Upper lobe of left lung (tissue), 6 donors: ENCODE measurements around the gene CENPV. TPM values are rescaled to one million over a fixed set of nuclear protein-coding genes. Genes with fewer than 3 reads are reported as not detected.

Source experiments
- ATAC-seq, 2 donors: fragments of 200-7000 bp; cut with Tn5 transposase; one replicate each; pipeline ENCODE4 v1.9.1; 2022; ENCODE audit warnings: mild to moderate bottlenecking in 2 of 2, moderate library complexity in 2 of 2; ENCODE audit not compliant: low FRiP score in 2 of 2
- DNase-seq, 2 donors: peaks; one replicate each; pipeline ENCODE4 v3.0.0-alpha.2; 2019 to 2020
- H3K27ac ChIP-seq, 4 donors: fragments of 200-600 bp; sonication (generic); one replicate each; pipeline ENCODE4 v1.5.1; 2016 to 2019
- H3K27me3 ChIP-seq, 4 donors: fragments of 200-600 bp; sonication (generic); one replicate each; pipeline ENCODE4 v1.5.1; 2017 to 2019
- H3K36me3 ChIP-seq, 4 donors: fragments of 200-600 bp; sonication (generic); one replicate each; pipeline ENCODE4 v1.5.1; 2016 to 2019
- H3K4me1 ChIP-seq, 4 donors: fragments of 200-600 bp; sonication (generic); one replicate each; pipeline ENCODE4 v1.5.1; 2018 to 2019
- H3K4me3 ChIP-seq, 4 donors: fragments of 200-600 bp; sonication (generic); one replicate each; pipeline ENCODE4 v1.5.1; 2017 to 2019; ENCODE audit warnings: mild to moderate bottlenecking in 2 of 4, moderate library complexity in 1 of 4
- H3K9me3 ChIP-seq, 4 donors: fragments of 200-600 bp; sonication (generic); one replicate each; pipeline ENCODE4 v1.5.1; 2018 to 2019
- EP300 ChIP-seq, 4 donors: sonication (generic); formaldehyde crosslinking; IDR thresholded peaks; one replicate each; pipeline ENCODE4 v1.5.1; 2017; ENCODE audit warnings: antibody characterized with exemption in 4 of 4, control low read depth in 2 of 4
- POLR2A ChIP-seq, 4 donors: fragments of 450-650 bp; IDR thresholded peaks; one replicate each; pipeline ENCODE4 v1.5.1; 2016 to 2017; ENCODE audit warnings: antibody characterized with exemption in 4 of 4, mild to moderate bottlenecking in 2 of 4
- POLR2AphosphoS5 ChIP-seq, 2 donors: sonication (generic); formaldehyde crosslinking; IDR thresholded peaks; one replicate each; pipeline ENCODE4 v1.5.1; 2017; ENCODE audit warnings: antibody characterized with exemption in 2 of 2
- WGBS, 2 donors: methylation state at CpG; one replicate each; pipeline ENCODE4 v1.1.5; 2017 to 2018; 5-methylcytosine and 5-hydroxymethylcytosine counted together
- total RNA-seq, 6 donors: library from RNA; depleted of rRNA in 4 of 6; stranded (reverse); fragments of >200 nt in 4 of 6; gene quantifications; one replicate each; pipeline versions ENCODE4 v1.1.0 to v1.2.1, GENCODE V29; 2016 to 2021
- TF ChIP-seq, protein P1 (sequence below), 6 experiments: fragments of 450-650 bp in 4 of 6; fragments of 200-600 bp in 2 of 6; sonication (generic) in 2 of 6; IDR thresholded peaks; one replicate each; pipeline ENCODE4 v1.5.1; 2016 to 2019; ENCODE audit warnings: antibody characterized with exemption in 6 of 6
- donor health status: DM: no; HTN: no; CAD: no; lungs with moderate emphysema.
- donor health status: DM: no; HTN: yes; CAD: no; lungs with severe emphysema.

The CENPV gene
- total RNA-seq, 6 donors from 2014 or later, result 3.4 to 30.4 (median 11.1) TPM

DNA sequence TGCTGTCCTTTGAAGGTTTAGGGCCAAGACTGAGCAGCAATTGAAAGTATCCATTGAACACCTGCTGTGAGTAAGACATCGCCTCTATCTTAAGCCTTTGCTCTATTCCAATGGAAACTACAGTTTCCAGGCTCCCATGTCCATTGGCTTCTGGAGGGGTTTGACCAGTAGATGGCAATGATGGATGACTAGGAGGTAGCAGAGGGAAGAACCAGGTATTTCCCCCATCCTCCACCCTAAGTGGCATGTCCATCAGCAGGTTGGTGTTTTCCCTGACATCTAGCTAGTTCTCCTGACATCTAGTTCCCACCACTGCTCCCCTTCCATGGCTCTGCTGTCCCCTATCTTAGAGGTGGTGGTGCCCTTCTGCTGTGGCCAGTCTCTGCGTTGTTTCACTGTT lies 58.7 kb downstream of the CENPV start:
- H3K4me3 ChIP-seq, result no peak overlapping the region
- ATAC-seq (no peak), DNase-seq (no peak)
- no peaks in the 10 kb centered on the region for H3K36me3 ChIP-seq
- no peak overlapping the region for H3K27ac ChIP-seq
- H3K27me3 ChIP-seq, result no peaks in the 10 kb centered on the region
- H3K4me1 ChIP-seq, result no peaks in the 10 kb centered on the region
- TF ChIP-seq POLR2AphosphoS5 (IDR thresholded peaks at IDR 0.05) (no peak), EP300 (IDR thresholded peaks at IDR 0.05) (no peak), POLR2A (IDR thresholded peaks at IDR 0.05) (no peak)
- TF ChIP-seq, protein P1, sequence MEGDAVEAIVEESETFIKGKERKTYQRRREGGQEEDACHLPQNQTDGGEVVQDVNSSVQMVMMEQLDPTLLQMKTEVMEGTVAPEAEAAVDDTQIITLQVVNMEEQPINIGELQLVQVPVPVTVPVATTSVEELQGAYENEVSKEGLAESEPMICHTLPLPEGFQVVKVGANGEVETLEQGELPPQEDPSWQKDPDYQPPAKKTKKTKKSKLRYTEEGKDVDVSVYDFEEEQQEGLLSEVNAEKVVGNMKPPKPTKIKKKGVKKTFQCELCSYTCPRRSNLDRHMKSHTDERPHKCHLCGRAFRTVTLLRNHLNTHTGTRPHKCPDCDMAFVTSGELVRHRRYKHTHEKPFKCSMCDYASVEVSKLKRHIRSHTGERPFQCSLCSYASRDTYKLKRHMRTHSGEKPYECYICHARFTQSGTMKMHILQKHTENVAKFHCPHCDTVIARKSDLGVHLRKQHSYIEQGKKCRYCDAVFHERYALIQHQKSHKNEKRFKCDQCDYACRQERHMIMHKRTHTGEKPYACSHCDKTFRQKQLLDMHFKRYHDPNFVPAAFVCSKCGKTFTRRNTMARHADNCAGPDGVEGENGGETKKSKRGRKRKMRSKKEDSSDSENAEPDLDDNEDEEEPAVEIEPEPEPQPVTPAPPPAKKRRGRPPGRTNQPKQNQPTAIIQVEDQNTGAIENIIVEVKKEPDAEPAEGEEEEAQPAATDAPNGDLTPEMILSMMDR (IDR thresholded peaks at IDR 0.05), result no peak
- 88 to 91% methylated on average over 2 of the region's 2 CpGs for WGBS, 2 donors
- no peaks in the 10 kb centered on the region for H3K9me3 ChIP-seq

GRCh38 chr17:16293931-16294330 lies 59.3 kb downstream of the CENPV start:
- Histone ChIP-seq H3K36me3 (no peaks in the 10 kb centered on the region), H3K9me3 (no peaks in the 10 kb centered on the region), H3K4me3 (no peak overlapping the region), H3K4me1 (no peaks in the 10 kb centered on the region), H3K27ac (no peak overlapping the region), H3K27me3 (no peaks in the 10 kb centered on the region)
- ATAC-seq (no peak), DNase-seq (no peak)
- WGBS, 2 donors, result 92 to 96% methylated on average over 3 of the region's 3 CpGs
- TF ChIP-seq POLR2AphosphoS5 (IDR thresholded peaks at IDR 0.05), result no peak
- no peak for TF ChIP-seq EP300 (IDR thresholded peaks at IDR 0.05)
- TF ChIP-seq, protein P1 (IDR thresholded peaks at IDR 0.05), result no peak
- no peak for TF ChIP-seq POLR2A (IDR thresholded peaks at IDR 0.05)

Other genes starting within 250 kb of the CENPV start
- 100 to 1,000 TPM; 111 to 301 (median 147) TPM for gene NCOR1, start 137.9 kb downstream of the CENPV start, total RNA-seq
- 100 to 1,000 TPM in 1 of 6 donors, 10 to 100 TPM in 5; 20.8 to 207 (median 53.1) TPM for gene PIGL, start 136.3 kb downstream of the CENPV start, total RNA-seq
- 1,000 to 10,000 TPM in 3 of 6 donors, 100 to 1,000 TPM in 3; 281 to 1,666 (median 998) TPM for gene UBB, start 27.6 kb upstream of the CENPV start, total RNA-seq
- 100 to 1,000 TPM in 2 of 6 donors, 10 to 100 TPM in 4; 33.4 to 127 (median 48.6) TPM for gene TRPV2, start 62.1 kb upstream of the CENPV start, total RNA-seq
- gene LRRC75A, start 138.7 kb upstream of the CENPV start, total RNA-seq, result 1 to 10 TPM; 2.1 to 7.3 (median 5.2) TPM
- 1 to 10 TPM in 5 of 6 donors, under 1 TPM in 1; 0.22 to 6.5 (median 3.7) TPM for gene ZNF287, start 215.7 kb upstream of the CENPV start, total RNA-seq